GM23338 (cell line): Measurements from ENCODE around the gene SYT5. TPM values are rescaled to one million over a fixed set of nuclear protein-coding genes. Genes with fewer than 3 reads are reported as not detected.

Experiments used
- ATAC-seq: fragments of 200-7000 bp; cut with Tn5 transposase; 3 replicates; pipeline ENCODE4 v1.9.1; 2020
- DNase-seq: peaks from one replicate; pipeline ENCODE4 v3.0.0-alpha.2; 2015; ENCODE audit warnings: low spot score
- H2AFZ ChIP-seq: fragments of 200-600 bp; sonication (generic); 2 replicates; pipeline ENCODE4 v1.8.0; 2016; ENCODE audit warnings: antibody characterized with exemption, mild to moderate bottlenecking, moderate library complexity
- H3F3A ChIP-seq: fragments of 200-600 bp; sonication (generic); replicated peaks from 2 replicates; pipeline ENCODE4 v1.8.0; 2017; ENCODE audit warnings: antibody characterized with exemption, mixed run types, low read depth
- H3K27ac ChIP-seq: fragments of 200-600 bp; sonication (generic); 2 replicates; pipeline ENCODE4 v1.6.1; 2016; ENCODE audit warnings: low read depth
- H3K27me3 ChIP-seq: fragments of 200-600 bp; sonication (generic); 2 replicates; pipeline ENCODE4 v1.8.0; 2016; ENCODE audit warnings: mild to moderate bottlenecking, mixed run types, moderate library complexity; ENCODE audit not compliant: insufficient read depth
- H3K36me3 ChIP-seq: fragments of 200-600 bp; sonication (generic); 2 replicates; pipeline ENCODE4 v1.8.0; 2016; ENCODE audit warnings: mild to moderate bottlenecking; ENCODE audit not compliant: insufficient read depth
- H3K4me1 ChIP-seq: fragments of 200-600 bp; sonication (generic); 2 replicates; pipeline ENCODE4 v1.8.0; 2016; ENCODE audit warnings: mild to moderate bottlenecking, moderate library complexity; ENCODE audit not compliant: insufficient read depth
- H3K4me2 ChIP-seq: fragments of 200-600 bp; sonication (generic); 2 replicates; pipeline ENCODE4 v1.7.1; 2017; ENCODE audit warnings: mixed run types
- H3K4me3 ChIP-seq: fragments of 200-600 bp; sonication (generic); 2 replicates; pipeline ENCODE4 v1.6.1; 2016; ENCODE audit warnings: mixed run types
- H3K79me2 ChIP-seq: fragments of 200-600 bp; sonication (generic); replicated peaks from 2 replicates; pipeline ENCODE4 v1.8.0; 2017; ENCODE audit warnings: mild to moderate bottlenecking; ENCODE audit not compliant: insufficient read depth
- H3K9me2 ChIP-seq: fragments of 200-600 bp; sonication (generic); 2 replicates; pipeline ENCODE4 v1.8.0; 2017; ENCODE audit not compliant: insufficient read depth
- H4K20me1 ChIP-seq: fragments of 200-600 bp; sonication (generic); replicated peaks from 2 replicates; pipeline ENCODE4 v1.8.0; 2017; ENCODE audit warnings: mild to moderate bottlenecking; ENCODE audit not compliant: insufficient read depth
- H3K27ac Mint-ChIP-seq: 2 replicates; pipeline ENCODE4 v1.8.0; 2020; ENCODE audit warnings: inconsistent platforms, mild to moderate bottlenecking, moderate library complexity, mixed read lengths
- H3K27me3 Mint-ChIP-seq: 3 replicates; pipeline ENCODE4 v1.8.0; 2022; ENCODE audit warnings: low read depth, mild to moderate bottlenecking, moderate library complexity, mixed read lengths, inconsistent platforms; ENCODE audit not compliant: insufficient read depth, poor library complexity
- H3K36me3 Mint-ChIP-seq: 3 replicates; pipeline ENCODE4 v1.8.0; 2021; ENCODE audit warnings: low read depth, mild to moderate bottlenecking, inconsistent platforms, moderate library complexity, mixed read lengths
- H3K4me1 Mint-ChIP-seq: 3 replicates; pipeline ENCODE4 v1.8.0; 2020; ENCODE audit warnings: mild to moderate bottlenecking, inconsistent platforms, mixed read lengths
- H3K4me3 Mint-ChIP-seq: 3 replicates; pipeline ENCODE4 v1.8.0; 2021; ENCODE audit warnings: moderate library complexity, mild to moderate bottlenecking, inconsistent platforms, mixed read lengths
- H3K9me3 Mint-ChIP-seq: 3 replicates; pipeline ENCODE4 v1.8.0; 2020; ENCODE audit warnings: moderate library complexity, mild to moderate bottlenecking, inconsistent platforms, mixed read lengths
- CREB1 ChIP-seq: fragments of 250-450 bp; sonication (Bioruptor Pico); IDR thresholded peaks from 2 replicates; pipeline ENCODE4 v1.5.0; 2020; ENCODE audit warnings: low read depth, mild to moderate bottlenecking, moderate library complexity
- EZH2 ChIP-seq: fragments of 200-600 bp; sonication (generic); IDR thresholded peaks from one replicate; pipeline ENCODE4 v1.8.0; 2017; ENCODE audit warnings: antibody characterized with exemption, mild to moderate bottlenecking, low read depth; ENCODE audit not compliant: unreplicated experiment
- EZH2phosphoT487 ChIP-seq: fragments of 200-600 bp; sonication (generic); IDR thresholded peaks from one replicate; pipeline ENCODE4 v1.8.1; 2018; ENCODE audit warnings: antibody characterized with exemption; ENCODE audit not compliant: unreplicated experiment
- JUNB ChIP-seq: IDR thresholded peaks from one replicate; pipeline ENCODE4 v1.6.1; 2016; ENCODE audit warnings: antibody characterized with exemption; ENCODE audit not compliant: unreplicated experiment
- NANOG ChIP-seq: IDR thresholded peaks from 2 replicates; pipeline ENCODE4 v1.6.1; 2016; ENCODE audit warnings: antibody characterized with exemption, borderline replicate concordance
- POLR2AphosphoS5 ChIP-seq: IDR thresholded peaks from 2 replicates; pipeline ENCODE4 v1.6.1; 2016; ENCODE audit warnings: antibody characterized with exemption, low read depth
- STAT1 ChIP-seq: IDR thresholded peaks from one replicate; pipeline ENCODE4 v1.6.1; 2016; ENCODE audit warnings: antibody characterized with exemption; ENCODE audit not compliant: unreplicated experiment
- ZNF114 ChIP-seq: fragments of 250-450 bp; sonication (Bioruptor Pico); IDR thresholded peaks from 2 replicates; pipeline ENCODE4 v1.5.0; 2020; ENCODE audit warnings: mild to moderate bottlenecking, moderate library complexity
- ZNF331 ChIP-seq: fragments of 250-450 bp; sonication (Bioruptor Pico); IDR thresholded peaks from 2 replicates; pipeline ENCODE4 v1.5.0; 2020; ENCODE audit warnings: low read depth, mild to moderate bottlenecking, moderate library complexity
- polyA plus RNA-seq: library from polyadenylated mRNA; unstranded; fragments of >200 nt; fragmentation: Nextera tagmentation; extraction: Ambion mirVana; gene quantifications from 2 replicates; pipeline ENCODE4 v1.2.1, GENCODE V29; 2016
- total RNA-seq: library from RNA; depleted of rRNA; stranded (reverse); fragments of >200 nt; shearing (Covaris generic); gene quantifications from 2 replicates; pipeline ENCODE4 v1.2.3, GENCODE V29; 2014
- TF ChIP-seq, protein P1 (sequence below): IDR thresholded peaks from 2 replicates; pipeline ENCODE4 v1.6.1; 2016; ENCODE audit warnings: antibody characterized with exemption
- TF ChIP-seq, protein P2 (sequence below): IDR thresholded peaks from one replicate; pipeline ENCODE4 v1.6.1; 2018; ENCODE audit warnings: antibody characterized with exemption; ENCODE audit not compliant: unreplicated experiment
- TF ChIP-seq, protein P3 (sequence below): fragments of 250-450 bp; sonication (Bioruptor Pico); IDR thresholded peaks from 2 replicates; pipeline ENCODE4 v1.5.0; 2020; ENCODE audit warnings: mild to moderate bottlenecking, moderate library complexity
- TF ChIP-seq, protein P4 (sequence below), 2 experiments: fragments of 200-600 bp in 1 of 2; sonication (generic) in 1 of 2; conservative IDR thresholded peaks; 2 replicates each; pipeline versions ENCODE4 v1.5.1 to v1.6.1; 2016 to 2017; ENCODE audit warnings: antibody characterized with exemption in 2 of 2, low read depth in 2 of 2, mild to moderate bottlenecking in 2 of 2, moderate library complexity in 1 of 2

SYT5 gene
- total and polyA plus RNA-seq, 2 experiments from 2014 or later = 2.1 to 4.7 TPM

DNA sequence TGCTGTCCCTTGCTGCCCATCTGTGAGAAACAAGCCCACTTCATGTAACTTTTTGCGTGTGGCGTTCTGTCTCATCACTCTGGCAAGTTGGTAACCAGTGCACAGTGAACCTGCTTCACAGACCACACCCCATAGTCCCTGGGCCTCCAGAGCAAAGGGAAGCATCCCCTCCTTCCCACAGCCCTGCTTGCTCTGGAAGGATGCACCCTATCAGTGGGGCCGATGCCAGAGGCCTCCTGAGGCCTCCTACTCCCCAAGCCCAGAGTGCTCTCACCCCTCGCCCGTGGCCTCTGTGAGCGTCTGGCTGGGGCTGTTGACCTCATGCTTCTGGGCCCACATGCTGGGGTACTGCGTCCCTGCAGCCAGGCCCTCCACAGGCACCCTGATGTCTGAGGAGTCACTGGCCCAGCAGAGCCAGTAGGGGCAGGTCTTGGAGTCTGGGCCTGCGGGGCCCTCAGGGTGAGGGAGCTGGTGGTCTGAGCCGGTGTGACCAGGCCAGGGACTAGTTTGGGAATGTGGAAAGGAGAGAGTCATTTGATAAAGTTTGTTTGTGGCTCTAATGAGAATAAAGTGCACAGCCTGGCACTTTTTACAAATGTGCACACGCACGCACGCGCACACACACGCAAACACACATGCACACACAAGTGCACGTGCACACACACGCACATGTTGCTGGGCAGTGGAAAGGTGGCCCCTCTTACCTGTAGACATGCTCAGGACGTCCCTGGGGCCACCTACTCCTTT lies 43.4 kb upstream of the SYT5 start:
- Histone ChIP-seq H3K4me3 (no peak overlapping the region), H3K36me3 (no peaks in the 10 kb centered on the region), H3K27ac (no peak overlapping the region), H4K20me1 (no peaks in the 10 kb centered on the region; the same call in 1 of the 2 replicates), H3K4me1 (no peaks in the 10 kb centered on the region), H3K4me2 (no peak overlapping the region), H3K79me2 (no peaks in the 10 kb centered on the region), H3K9me2 (no peaks in the 10 kb centered on the region), H3K27me3 (no peaks in the 10 kb centered on the region), H2AFZ (no peak overlapping the region), H3F3A (0 out of 2 replicates have a peak, but pooled peaks cover 7% of the 10 kb centered on the region)
- H3K27ac Mint-ChIP-seq = no peak overlapping the region; the same call in 1 of the 2 replicates
- peaks cover 4% of the 10 kb centered on the region; the same call in 2 of the 3 replicates for H3K4me1 Mint-ChIP-seq
- no peak overlapping the region for H3K4me3 Mint-ChIP-seq
- ATAC-seq = peak; percentile 34
- peaks cover 18% of the 10 kb centered on the region for H3K27me3 Mint-ChIP-seq
- TF ChIP-seq CREB1 (CRISPR knock-in tag) = no peak
- TF ChIP-seq EZH2 = no peak
- TF ChIP-seq JUNB = no peak
- TF ChIP-seq ZNF331 (CRISPR knock-in tag) = no peak
- TF ChIP-seq STAT1 = no peak
- TF ChIP-seq POLR2AphosphoS5 = no peak
- TF ChIP-seq, protein P1, sequence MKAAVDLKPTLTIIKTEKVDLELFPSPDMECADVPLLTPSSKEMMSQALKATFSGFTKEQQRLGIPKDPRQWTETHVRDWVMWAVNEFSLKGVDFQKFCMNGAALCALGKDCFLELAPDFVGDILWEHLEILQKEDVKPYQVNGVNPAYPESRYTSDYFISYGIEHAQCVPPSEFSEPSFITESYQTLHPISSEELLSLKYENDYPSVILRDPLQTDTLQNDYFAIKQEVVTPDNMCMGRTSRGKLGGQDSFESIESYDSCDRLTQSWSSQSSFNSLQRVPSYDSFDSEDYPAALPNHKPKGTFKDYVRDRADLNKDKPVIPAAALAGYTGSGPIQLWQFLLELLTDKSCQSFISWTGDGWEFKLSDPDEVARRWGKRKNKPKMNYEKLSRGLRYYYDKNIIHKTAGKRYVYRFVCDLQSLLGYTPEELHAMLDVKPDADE = no peak
- no peak for TF ChIP-seq ZNF114 (CRISPR knock-in tag)
- TF ChIP-seq, protein P2, sequence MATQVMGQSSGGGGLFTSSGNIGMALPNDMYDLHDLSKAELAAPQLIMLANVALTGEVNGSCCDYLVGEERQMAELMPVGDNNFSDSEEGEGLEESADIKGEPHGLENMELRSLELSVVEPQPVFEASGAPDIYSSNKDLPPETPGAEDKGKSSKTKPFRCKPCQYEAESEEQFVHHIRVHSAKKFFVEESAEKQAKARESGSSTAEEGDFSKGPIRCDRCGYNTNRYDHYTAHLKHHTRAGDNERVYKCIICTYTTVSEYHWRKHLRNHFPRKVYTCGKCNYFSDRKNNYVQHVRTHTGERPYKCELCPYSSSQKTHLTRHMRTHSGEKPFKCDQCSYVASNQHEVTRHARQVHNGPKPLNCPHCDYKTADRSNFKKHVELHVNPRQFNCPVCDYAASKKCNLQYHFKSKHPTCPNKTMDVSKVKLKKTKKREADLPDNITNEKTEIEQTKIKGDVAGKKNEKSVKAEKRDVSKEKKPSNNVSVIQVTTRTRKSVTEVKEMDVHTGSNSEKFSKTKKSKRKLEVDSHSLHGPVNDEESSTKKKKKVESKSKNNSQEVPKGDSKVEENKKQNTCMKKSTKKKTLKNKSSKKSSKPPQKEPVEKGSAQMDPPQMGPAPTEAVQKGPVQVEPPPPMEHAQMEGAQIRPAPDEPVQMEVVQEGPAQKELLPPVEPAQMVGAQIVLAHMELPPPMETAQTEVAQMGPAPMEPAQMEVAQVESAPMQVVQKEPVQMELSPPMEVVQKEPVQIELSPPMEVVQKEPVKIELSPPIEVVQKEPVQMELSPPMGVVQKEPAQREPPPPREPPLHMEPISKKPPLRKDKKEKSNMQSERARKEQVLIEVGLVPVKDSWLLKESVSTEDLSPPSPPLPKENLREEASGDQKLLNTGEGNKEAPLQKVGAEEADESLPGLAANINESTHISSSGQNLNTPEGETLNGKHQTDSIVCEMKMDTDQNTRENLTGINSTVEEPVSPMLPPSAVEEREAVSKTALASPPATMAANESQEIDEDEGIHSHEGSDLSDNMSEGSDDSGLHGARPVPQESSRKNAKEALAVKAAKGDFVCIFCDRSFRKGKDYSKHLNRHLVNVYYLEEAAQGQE = no peak
- TF ChIP-seq, protein P3, sequence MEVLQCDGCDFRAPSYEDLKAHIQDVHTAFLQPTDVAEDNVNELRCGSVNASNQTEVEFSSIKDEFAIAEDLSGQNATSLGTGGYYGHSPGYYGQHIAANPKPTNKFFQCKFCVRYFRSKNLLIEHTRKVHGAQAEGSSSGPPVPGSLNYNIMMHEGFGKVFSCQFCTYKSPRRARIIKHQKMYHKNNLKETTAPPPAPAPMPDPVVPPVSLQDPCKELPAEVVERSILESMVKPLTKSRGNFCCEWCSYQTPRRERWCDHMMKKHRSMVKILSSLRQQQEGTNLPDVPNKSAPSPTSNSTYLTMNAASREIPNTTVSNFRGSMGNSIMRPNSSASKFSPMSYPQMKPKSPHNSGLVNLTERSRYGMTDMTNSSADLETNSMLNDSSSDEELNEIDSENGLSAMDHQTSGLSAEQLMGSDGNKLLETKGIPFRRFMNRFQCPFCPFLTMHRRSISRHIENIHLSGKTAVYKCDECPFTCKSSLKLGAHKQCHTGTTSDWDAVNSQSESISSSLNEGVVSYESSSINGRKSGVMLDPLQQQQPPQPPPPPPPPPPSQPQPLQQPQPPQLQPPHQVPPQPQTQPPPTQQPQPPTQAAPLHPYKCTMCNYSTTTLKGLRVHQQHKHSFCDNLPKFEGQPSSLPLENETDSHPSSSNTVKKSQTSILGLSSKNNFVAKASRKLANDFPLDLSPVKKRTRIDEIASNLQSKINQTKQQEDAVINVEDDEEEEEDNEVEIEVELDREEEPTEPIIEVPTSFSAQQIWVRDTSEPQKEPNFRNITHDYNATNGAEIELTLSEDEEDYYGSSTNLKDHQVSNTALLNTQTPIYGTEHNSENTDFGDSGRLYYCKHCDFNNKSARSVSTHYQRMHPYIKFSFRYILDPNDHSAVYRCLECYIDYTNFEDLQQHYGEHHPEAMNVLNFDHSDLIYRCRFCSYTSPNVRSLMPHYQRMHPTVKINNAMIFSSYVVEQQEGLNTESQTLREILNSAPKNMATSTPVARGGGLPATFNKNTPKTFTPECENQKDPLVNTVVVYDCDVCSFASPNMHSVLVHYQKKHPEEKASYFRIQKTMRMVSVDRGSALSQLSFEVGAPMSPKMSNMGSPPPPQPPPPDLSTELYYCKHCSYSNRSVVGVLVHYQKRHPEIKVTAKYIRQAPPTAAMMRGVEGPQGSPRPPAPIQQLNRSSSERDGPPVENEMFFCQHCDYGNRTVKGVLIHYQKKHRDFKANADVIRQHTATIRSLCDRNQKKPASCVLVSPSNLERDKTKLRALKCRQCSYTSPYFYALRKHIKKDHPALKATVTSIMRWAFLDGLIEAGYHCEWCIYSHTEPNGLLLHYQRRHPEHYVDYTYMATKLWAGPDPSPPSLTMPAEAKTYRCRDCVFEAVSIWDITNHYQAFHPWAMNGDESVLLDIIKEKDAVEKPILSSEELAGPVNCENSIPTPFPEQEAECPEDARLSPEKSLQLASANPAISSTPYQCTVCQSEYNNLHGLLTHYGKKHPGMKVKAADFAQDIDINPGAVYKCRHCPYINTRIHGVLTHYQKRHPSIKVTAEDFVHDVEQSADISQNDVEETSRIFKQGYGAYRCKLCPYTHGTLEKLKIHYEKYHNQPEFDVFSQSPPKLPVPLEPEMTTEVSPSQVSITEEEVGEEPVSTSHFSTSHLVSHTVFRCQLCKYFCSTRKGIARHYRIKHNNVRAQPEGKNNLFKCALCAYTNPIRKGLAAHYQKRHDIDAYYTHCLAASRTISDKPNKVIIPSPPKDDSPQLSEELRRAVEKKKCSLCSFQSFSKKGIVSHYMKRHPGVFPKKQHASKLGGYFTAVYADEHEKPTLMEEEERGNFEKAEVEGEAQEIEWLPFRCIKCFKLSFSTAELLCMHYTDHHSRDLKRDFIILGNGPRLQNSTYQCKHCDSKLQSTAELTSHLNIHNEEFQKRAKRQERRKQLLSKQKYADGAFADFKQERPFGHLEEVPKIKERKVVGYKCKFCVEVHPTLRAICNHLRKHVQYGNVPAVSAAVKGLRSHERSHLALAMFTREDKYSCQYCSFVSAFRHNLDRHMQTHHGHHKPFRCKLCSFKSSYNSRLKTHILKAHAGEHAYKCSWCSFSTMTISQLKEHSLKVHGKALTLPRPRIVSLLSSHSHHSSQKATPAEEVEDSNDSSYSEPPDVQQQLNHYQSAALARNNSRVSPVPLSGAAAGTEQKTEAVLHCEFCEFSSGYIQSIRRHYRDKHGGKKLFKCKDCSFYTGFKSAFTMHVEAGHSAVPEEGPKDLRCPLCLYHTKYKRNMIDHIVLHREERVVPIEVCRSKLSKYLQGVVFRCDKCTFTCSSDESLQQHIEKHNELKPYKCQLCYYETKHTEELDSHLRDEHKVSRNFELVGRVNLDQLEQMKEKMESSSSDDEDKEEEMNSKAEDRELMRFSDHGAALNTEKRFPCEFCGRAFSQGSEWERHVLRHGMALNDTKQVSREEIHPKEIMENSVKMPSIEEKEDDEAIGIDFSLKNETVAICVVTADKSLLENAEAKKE = no peak
- no peak for TF ChIP-seq EZH2phosphoT487
- no peak for TF ChIP-seq NANOG
- TF ChIP-seq, protein P4, sequence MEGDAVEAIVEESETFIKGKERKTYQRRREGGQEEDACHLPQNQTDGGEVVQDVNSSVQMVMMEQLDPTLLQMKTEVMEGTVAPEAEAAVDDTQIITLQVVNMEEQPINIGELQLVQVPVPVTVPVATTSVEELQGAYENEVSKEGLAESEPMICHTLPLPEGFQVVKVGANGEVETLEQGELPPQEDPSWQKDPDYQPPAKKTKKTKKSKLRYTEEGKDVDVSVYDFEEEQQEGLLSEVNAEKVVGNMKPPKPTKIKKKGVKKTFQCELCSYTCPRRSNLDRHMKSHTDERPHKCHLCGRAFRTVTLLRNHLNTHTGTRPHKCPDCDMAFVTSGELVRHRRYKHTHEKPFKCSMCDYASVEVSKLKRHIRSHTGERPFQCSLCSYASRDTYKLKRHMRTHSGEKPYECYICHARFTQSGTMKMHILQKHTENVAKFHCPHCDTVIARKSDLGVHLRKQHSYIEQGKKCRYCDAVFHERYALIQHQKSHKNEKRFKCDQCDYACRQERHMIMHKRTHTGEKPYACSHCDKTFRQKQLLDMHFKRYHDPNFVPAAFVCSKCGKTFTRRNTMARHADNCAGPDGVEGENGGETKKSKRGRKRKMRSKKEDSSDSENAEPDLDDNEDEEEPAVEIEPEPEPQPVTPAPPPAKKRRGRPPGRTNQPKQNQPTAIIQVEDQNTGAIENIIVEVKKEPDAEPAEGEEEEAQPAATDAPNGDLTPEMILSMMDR (conservative IDR thresholded peaks at IDR 0.05; ENCODE audit: low read depth in 2 of 2) = no peak
- peaks cover 14% of the 10 kb centered on the region for H3K36me3 Mint-ChIP-seq
- H3K9me3 Mint-ChIP-seq = peaks cover 12% of the 10 kb centered on the region
- no peak for DNase-seq
